ENCODE results near the gene TRAPPC12. TPM values are rescaled to one million over a fixed set of nuclear protein-coding genes. Genes with fewer than 3 reads are reported as not detected.

Gene TRAPPC12
- total and polyA plus RNA-seq, 8 donors, result 83.0 to 119 (median 100.0) TPM

GRCh38 chr2:3396920-3397559, 17.5 kb downstream of the TRAPPC12 start:
- TF ChIP-seq, protein P1, sequence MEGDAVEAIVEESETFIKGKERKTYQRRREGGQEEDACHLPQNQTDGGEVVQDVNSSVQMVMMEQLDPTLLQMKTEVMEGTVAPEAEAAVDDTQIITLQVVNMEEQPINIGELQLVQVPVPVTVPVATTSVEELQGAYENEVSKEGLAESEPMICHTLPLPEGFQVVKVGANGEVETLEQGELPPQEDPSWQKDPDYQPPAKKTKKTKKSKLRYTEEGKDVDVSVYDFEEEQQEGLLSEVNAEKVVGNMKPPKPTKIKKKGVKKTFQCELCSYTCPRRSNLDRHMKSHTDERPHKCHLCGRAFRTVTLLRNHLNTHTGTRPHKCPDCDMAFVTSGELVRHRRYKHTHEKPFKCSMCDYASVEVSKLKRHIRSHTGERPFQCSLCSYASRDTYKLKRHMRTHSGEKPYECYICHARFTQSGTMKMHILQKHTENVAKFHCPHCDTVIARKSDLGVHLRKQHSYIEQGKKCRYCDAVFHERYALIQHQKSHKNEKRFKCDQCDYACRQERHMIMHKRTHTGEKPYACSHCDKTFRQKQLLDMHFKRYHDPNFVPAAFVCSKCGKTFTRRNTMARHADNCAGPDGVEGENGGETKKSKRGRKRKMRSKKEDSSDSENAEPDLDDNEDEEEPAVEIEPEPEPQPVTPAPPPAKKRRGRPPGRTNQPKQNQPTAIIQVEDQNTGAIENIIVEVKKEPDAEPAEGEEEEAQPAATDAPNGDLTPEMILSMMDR (IDR thresholded peaks at IDR 0.05), result no peak
- Histone ChIP-seq H3K9me3 (peaks cover 0 to 28% of the 10 kb centered on the region in 2 donors), H3K27me3 (no peaks in the 10 kb centered on the region), H3K4me1 (peaks cover 0 to 3% of the 10 kb centered on the region in 2 donors), H3K36me3 (peaks cover 0 to 74% of the 10 kb centered on the region in 2 donors), H3K27ac (no peak overlapping the region), H3K4me3 (no peak overlapping the region)
- no peak for ATAC-seq
- no peak for DNase-seq
- intact Hi-C loops (cut with DNase I), result no loop called here

DNA sequence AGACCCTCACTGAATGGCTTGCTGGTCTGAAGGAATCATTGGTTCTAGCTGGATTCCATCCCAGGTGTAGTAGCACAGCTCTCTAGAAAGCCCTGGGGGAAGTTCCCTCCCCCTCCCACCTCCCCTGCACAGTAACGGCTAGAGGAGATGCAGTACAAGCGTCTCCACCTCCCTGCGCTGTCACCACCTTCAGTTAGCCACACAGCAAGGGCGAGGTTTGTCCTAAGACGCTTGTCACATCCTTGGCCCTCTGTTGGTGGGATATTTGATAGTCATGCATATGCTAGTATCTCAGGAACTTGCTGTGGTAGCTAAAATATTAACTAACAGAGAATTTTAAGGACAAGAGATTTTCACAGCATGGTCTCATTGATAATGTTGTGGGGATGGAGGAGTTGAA, 19.4 kb downstream of the TRAPPC12 start:
- ATAC-seq (no peak), DNase-seq (no peak)
- H3K9me3 ChIP-seq, result peaks cover 0 to 28% of the 10 kb centered on the region in 2 donors
- H3K36me3 ChIP-seq, result peaks cover 0 to 80% of the 10 kb centered on the region in 2 donors
- peaks cover 0 to 3% of the 10 kb centered on the region in 2 donors for H3K4me1 ChIP-seq
- H3K27me3 ChIP-seq, result no peaks in the 10 kb centered on the region
- no peak overlapping the region for H3K27ac ChIP-seq
- intact Hi-C loops (cut with DNase I), result no loop called here
- TF ChIP-seq, protein P1 (IDR thresholded peaks at IDR 0.05), result no peak
- H3K4me3 ChIP-seq, result no peak overlapping the region

GRCh38 chr2:3399381-3399780, 19.9 kb downstream of the TRAPPC12 start:
- H3K36me3 ChIP-seq, result peaks cover 0 to 80% of the 10 kb centered on the region in 2 donors
- H3K4me3 ChIP-seq, result no peak overlapping the region
- H3K27me3 ChIP-seq, result no peaks in the 10 kb centered on the region
- intact Hi-C loops (cut with DNase I), result no loop called here
- no peak for DNase-seq
- peaks cover 0 to 28% of the 10 kb centered on the region in 2 donors for H3K9me3 ChIP-seq
- peaks cover 0 to 3% of the 10 kb centered on the region in 2 donors for H3K4me1 ChIP-seq
- ATAC-seq, result no peak
- no peak overlapping the region for H3K27ac ChIP-seq
- TF ChIP-seq, protein P1 (IDR thresholded peaks at IDR 0.05), result no peak

DNA sequence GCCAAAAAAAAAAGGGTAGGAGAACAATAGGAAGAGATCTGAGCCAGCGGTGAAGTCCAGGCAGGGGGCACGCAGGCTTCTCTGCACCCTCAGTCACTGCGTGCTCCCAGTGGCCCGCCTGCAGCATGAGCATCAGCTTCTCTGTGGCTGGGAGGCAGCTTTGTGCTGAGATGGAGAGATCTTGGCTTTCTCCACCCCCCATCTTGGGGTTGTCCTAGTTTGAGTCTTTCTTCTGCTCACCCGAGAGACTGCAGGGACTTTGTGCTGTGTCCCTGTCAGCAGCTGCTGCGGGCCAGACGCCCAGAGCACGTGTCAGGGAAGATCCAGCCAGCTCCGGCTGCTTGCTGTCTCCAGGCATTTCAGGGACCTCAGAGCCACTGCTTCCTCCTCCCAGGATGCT, 20.3 kb downstream of the TRAPPC12 start:
- intact Hi-C loops (cut with DNase I), result no loop called here
- H3K36me3 ChIP-seq, result peaks cover 0 to 76% of the 10 kb centered on the region in 2 donors
- H3K4me1 ChIP-seq, result peaks cover 0 to 3% of the 10 kb centered on the region in 2 donors
- no peak overlapping the region for H3K27ac ChIP-seq
- H3K9me3 ChIP-seq, result peaks cover 0 to 27% of the 10 kb centered on the region in 2 donors
- ATAC-seq, result peak; percentile 12
- H3K4me3 ChIP-seq, result no peak overlapping the region
- DNase-seq, result peak in 2 of 4 donors; percentile 57 to 70
- no peaks in the 10 kb centered on the region for H3K27me3 ChIP-seq
- TF ChIP-seq, protein P1 (IDR thresholded peaks at IDR 0.05), result no peak

DNA sequence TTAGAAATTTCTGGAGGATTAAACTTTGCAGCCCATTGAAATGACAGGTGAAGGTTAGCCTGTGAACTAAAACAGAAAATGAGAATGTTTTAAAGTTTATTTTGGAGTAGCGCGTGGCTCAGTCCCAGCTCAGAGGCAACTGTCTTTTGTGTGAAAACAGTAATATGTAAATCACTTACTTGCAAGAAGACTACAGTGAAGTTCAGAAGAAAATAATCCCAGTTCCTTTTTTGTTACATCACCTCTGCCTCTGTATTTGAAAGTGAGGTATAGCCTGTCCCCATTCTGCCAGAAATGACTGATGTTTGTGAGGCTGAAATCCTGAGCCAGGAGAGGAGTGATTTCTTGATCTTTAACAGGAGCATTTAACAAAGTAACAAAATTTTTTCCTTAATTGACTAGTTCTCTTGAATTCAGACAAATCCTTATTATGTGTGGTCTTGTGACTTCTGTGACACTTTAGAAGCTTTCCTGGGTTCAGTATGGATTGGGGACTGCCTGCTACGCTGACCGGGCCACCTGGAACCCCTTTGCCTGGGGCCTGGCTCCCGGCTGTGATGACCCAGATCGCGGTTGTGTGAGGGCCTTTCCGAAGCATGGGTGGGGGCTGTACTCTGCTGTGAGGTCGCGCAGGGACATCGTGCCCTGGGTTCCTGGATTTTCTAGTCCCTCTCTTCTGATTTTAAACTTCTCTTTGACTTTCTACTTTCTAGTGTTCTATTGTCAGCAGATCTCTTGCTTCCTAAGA, 24.3 kb downstream of the TRAPPC12 start:
- H3K27ac ChIP-seq, result no peak overlapping the region
- no peaks in the 10 kb centered on the region for H3K9me3 ChIP-seq
- no peaks in the 10 kb centered on the region for H3K27me3 ChIP-seq
- ATAC-seq (no peak), DNase-seq (no peak)
- no peak overlapping the region for H3K4me3 ChIP-seq
- H3K36me3 ChIP-seq, result peaks cover 0 to 68% of the 10 kb centered on the region in 2 donors
- TF ChIP-seq, protein P1 (IDR thresholded peaks at IDR 0.05), result no peak
- H3K4me1 ChIP-seq, result peaks cover 0 to 9% of the 10 kb centered on the region in 2 donors
- intact Hi-C loops (cut with DNase I), result no loop called here

All from left lung (tissue), 10 donors.